ENCODE results near the gene SLC45A3.

SLC45A3 gene

DNA sequence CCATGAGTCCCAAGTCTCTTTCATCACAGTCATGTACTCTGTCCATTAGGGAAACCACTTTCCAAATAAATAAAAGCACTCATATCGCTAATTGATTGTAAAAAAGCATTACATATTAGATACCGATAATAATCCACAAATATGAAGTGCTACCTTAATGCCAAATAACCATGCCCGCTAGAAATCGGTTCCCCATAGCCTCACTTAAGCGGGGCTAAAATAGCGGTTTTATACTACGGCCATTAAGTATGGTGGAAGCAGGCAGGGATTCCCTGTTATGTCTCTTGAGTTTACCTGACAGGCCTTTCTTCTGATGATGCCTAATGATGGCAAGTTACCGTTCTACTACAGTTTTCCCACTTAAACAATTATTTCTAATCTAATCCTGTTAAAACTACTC lies 52.4 kb downstream of the SLC45A3 start:
- H3K27ac ChIP-seq (ENCODE audit: low read length, poor library complexity, severe bottlenecking), result no peak overlapping the region
- 91% methylated on average over 7 of the region's 8 CpGs for WGBS

DNA sequence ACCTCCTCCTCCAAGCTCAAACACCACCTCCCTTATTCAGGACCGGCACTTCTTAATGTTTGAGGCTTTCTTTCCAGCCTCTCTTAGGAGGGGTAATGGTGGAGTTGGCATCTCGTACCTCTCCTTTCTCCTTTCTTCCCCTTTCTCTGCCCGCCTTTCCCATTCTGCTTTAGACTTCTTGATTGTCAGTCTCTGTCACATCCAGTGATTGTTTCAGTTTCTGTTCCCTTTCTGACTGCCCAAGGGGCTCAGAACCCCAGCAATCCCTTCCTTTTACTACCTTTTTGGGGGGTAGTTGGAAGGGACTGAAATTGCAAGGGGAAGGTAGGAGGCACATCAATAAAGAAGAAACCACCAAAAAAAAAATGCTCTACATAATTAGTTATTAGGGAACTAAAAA lies 54.1 kb downstream of the SLC45A3 start:
- H3K27ac ChIP-seq (ENCODE audit: low read length, poor library complexity, severe bottlenecking), result no peak overlapping the region
- no peak overlapping the region for H3K9ac ChIP-seq (ENCODE audit: low read length)
- no peak overlapping the region for H2AFZ ChIP-seq (ENCODE audit: low read depth, low read length)
- H2BK15ac ChIP-seq (ENCODE audit: low read depth, poor library complexity, severe bottlenecking), result no peak overlapping the region
- H3K23ac ChIP-seq (ENCODE audit: low read length in 2 of 2), result no peak overlapping the region
- H3K4ac ChIP-seq (ENCODE audit: low read depth in 1 of 2, low read length in 2 of 2), result no peak overlapping the region
- no peak overlapping the region for H4K8ac ChIP-seq (ENCODE audit: low read length)
- peak overlapping the region in 1 of 2 experiments; percentile 43 for H3K18ac ChIP-seq (ENCODE audit: low read depth in 1 of 2, low read length in 2 of 2)
- H3K79me1 ChIP-seq (replicated peaks; ENCODE audit: low read length, poor library complexity, severe bottlenecking), result peaks cover 3% of the 10 kb centered on the region
- H2BK5ac ChIP-seq (ENCODE audit: low read depth, low read length, poor library complexity, severe bottlenecking), result no peak overlapping the region
- no peak overlapping the region for H2BK12ac ChIP-seq (ENCODE audit: low read length in 2 of 2)
- H3K4me1 ChIP-seq (ENCODE audit: control insufficient read depth, insufficient read depth, low read depth, low read length), result peaks cover 5% of the 10 kb centered on the region
- H2BK120ac ChIP-seq (ENCODE audit: low read depth, low read length), result no peak overlapping the region
- no peaks in the 10 kb centered on the region for H3K9me3 ChIP-seq (ENCODE audit: control insufficient read depth, low read length)
- H3K4me2 ChIP-seq (ENCODE audit: low read length, poor library complexity, severe bottlenecking), result no peak overlapping the region
- H3K14ac ChIP-seq (ENCODE audit: low read length in 2 of 2), result no peak overlapping the region
- WGBS, result 97% methylated on average over 2 of the region's 3 CpGs
- DNase-seq, result no peak
- peak overlapping the region; percentile 61 for H4K91ac ChIP-seq (ENCODE audit: low read length)
- H2AK5ac ChIP-seq (ENCODE audit: low read length, severe bottlenecking), result no peak overlapping the region
- peaks cover 10 to 16% of the 10 kb centered on the region in 2 experiments for H3K36me3 ChIP-seq (ENCODE audit: control insufficient read depth in 1 of 2, insufficient read depth in 2 of 2, low read depth in 1 of 2, low read length in 2 of 2)
- H3K27me3 ChIP-seq (ENCODE audit: control insufficient read depth in 1 of 2, insufficient read depth in 1 of 2, low read length in 2 of 2), result no peaks in the 10 kb centered on the region
- H3K4me3 ChIP-seq (ENCODE audit: insufficient read depth in 1 of 2, low read depth in 1 of 2, low read length in 2 of 2), result no peak overlapping the region

More for the DNA sequence above, 52.4 kb downstream of the SLC45A3 start:
- Histone ChIP-seq H3K4ac (ENCODE audit: low read depth in 1 of 2, low read length in 2 of 2) (no peak overlapping the region), H2BK120ac (ENCODE audit: low read depth, low read length) (no peak overlapping the region), H2AK5ac (ENCODE audit: low read length, severe bottlenecking) (no peak overlapping the region), H3K4me3 (ENCODE audit: insufficient read depth in 1 of 2, low read depth in 1 of 2, low read length in 2 of 2) (no peak overlapping the region), H2BK12ac (ENCODE audit: low read length in 2 of 2) (no peak overlapping the region), H3K9ac (ENCODE audit: low read length) (no peak overlapping the region), H3K14ac (ENCODE audit: low read length in 2 of 2) (no peak overlapping the region), H4K91ac (ENCODE audit: low read length) (no peak overlapping the region), H3K23ac (ENCODE audit: low read length in 2 of 2) (no peak overlapping the region), H3K36me3 (ENCODE audit: control insufficient read depth in 1 of 2, insufficient read depth in 2 of 2, low read depth in 1 of 2, low read length in 2 of 2) (peaks cover 5 to 7% of the 10 kb centered on the region in 2 experiments), H3K27me3 (ENCODE audit: control insufficient read depth in 1 of 2, insufficient read depth in 1 of 2, low read length in 2 of 2) (no peaks in the 10 kb centered on the region), H3K4me2 (ENCODE audit: low read length, poor library complexity, severe bottlenecking) (no peak overlapping the region), H4K8ac (ENCODE audit: low read length) (no peak overlapping the region), H3K18ac (ENCODE audit: low read depth in 1 of 2, low read length in 2 of 2) (no peak overlapping the region), H3K4me1 (ENCODE audit: control insufficient read depth, insufficient read depth, low read depth, low read length) (peaks cover 5% of the 10 kb centered on the region), H3K9me3 (ENCODE audit: control insufficient read depth, low read length) (no peaks in the 10 kb centered on the region), H2BK15ac (ENCODE audit: low read depth, poor library complexity, severe bottlenecking) (no peak overlapping the region), H2BK5ac (ENCODE audit: low read depth, low read length, poor library complexity, severe bottlenecking) (no peak overlapping the region), H3K79me1 (replicated peaks; ENCODE audit: low read length, poor library complexity, severe bottlenecking) (peaks cover 3% of the 10 kb centered on the region), H2AFZ (ENCODE audit: low read depth, low read length) (no peak overlapping the region)
- no peak for DNase-seq

DNA sequence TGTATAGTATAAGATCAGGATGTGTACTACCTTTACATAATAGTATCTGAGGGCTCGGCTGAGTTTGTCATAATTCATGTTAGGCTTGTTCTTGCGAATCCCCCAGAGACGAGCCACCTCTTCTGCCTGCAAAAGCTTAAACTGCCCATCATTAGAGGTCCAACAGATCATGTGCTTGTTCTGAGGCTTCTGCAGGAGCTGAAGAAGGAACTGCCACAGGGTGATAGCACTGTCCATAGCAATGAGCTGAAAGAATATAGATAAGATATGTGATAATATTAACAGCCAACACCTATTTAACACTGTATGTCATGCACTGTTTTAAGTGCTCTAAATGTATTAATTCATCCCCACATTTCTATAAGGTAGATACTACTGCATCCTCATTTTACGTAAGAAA lies 56.7 kb downstream of the SLC45A3 start:
- Histone ChIP-seq H3K4ac (ENCODE audit: low read depth in 1 of 2, low read length in 2 of 2) (no peak overlapping the region), H3K18ac (ENCODE audit: low read depth in 1 of 2, low read length in 2 of 2) (no peak overlapping the region), H3K9ac (ENCODE audit: low read length) (no peak overlapping the region), H3K4me1 (ENCODE audit: control insufficient read depth, insufficient read depth, low read depth, low read length) (no peaks in the 10 kb centered on the region), H2AK5ac (ENCODE audit: low read length, severe bottlenecking) (no peak overlapping the region), H3K9me3 (ENCODE audit: control insufficient read depth, low read length) (no peaks in the 10 kb centered on the region), H3K14ac (ENCODE audit: low read length in 2 of 2) (no peak overlapping the region), H4K91ac (ENCODE audit: low read length) (no peak overlapping the region), H2AFZ (ENCODE audit: low read depth, low read length) (no peak overlapping the region), H2BK120ac (ENCODE audit: low read depth, low read length) (no peak overlapping the region), H2BK5ac (ENCODE audit: low read depth, low read length, poor library complexity, severe bottlenecking) (no peak overlapping the region), H3K23ac (ENCODE audit: low read length in 2 of 2) (no peak overlapping the region), H3K27ac (ENCODE audit: low read length, poor library complexity, severe bottlenecking) (no peak overlapping the region), H3K36me3 (ENCODE audit: control insufficient read depth in 1 of 2, insufficient read depth in 2 of 2, low read depth in 1 of 2, low read length in 2 of 2) (peaks cover 15 to 36% of the 10 kb centered on the region in 2 experiments), H3K27me3 (ENCODE audit: control insufficient read depth in 1 of 2, insufficient read depth in 1 of 2, low read length in 2 of 2) (no peaks in the 10 kb centered on the region), H3K4me3 (ENCODE audit: insufficient read depth in 1 of 2, low read depth in 1 of 2, low read length in 2 of 2) (no peak overlapping the region), H4K8ac (ENCODE audit: low read length) (no peak overlapping the region), H3K79me1 (replicated peaks; ENCODE audit: low read length, poor library complexity, severe bottlenecking) (peaks cover 13% of the 10 kb centered on the region), H2BK15ac (ENCODE audit: low read depth, poor library complexity, severe bottlenecking) (no peak overlapping the region), H2BK12ac (ENCODE audit: low read length in 2 of 2) (no peak overlapping the region), H3K4me2 (ENCODE audit: low read length, poor library complexity, severe bottlenecking) (no peak overlapping the region)
- whole genome bisulfite sequencing, result 93% methylated on average over 4 of the region's 4 CpGs
- no peak for DNase-seq

DNA sequence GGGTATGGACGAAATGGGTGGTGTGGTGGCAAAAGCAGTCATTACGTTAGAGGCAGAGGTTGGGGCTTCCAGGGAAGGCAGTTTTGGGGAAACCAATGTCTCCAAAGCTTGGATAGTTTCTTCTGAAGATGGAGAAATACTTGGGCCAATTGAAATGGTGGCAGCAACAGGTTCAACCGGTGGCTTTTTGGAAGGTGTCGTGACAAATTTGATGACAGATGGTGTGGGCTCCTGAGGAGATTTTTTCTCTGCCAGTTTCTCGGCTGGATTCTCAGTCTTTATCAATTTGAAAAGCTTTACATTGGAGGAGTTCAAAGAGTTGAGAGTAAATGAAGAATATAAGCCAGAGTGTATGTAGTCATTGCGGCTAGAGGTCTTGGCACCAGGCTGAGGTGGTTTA lies 60.0 kb downstream of the SLC45A3 start:
- Histone ChIP-seq H3K9ac (ENCODE audit: low read length) (no peak overlapping the region), H2BK120ac (ENCODE audit: low read depth, low read length) (no peak overlapping the region), H3K4me3 (ENCODE audit: insufficient read depth in 1 of 2, low read depth in 1 of 2, low read length in 2 of 2) (no peak overlapping the region), H2BK5ac (ENCODE audit: low read depth, low read length, poor library complexity, severe bottlenecking) (no peak overlapping the region), H3K14ac (ENCODE audit: low read length in 2 of 2) (no peak overlapping the region), H3K9me3 (ENCODE audit: control insufficient read depth, low read length) (no peaks in the 10 kb centered on the region), H4K91ac (ENCODE audit: low read length) (no peak overlapping the region), H2BK12ac (ENCODE audit: low read length in 2 of 2) (no peak overlapping the region), H2AFZ (ENCODE audit: low read depth, low read length) (no peak overlapping the region), H2AK5ac (ENCODE audit: low read length, severe bottlenecking) (no peak overlapping the region), H2BK15ac (ENCODE audit: low read depth, poor library complexity, severe bottlenecking) (no peak overlapping the region), H3K27ac (ENCODE audit: low read length, poor library complexity, severe bottlenecking) (no peak overlapping the region), H3K23ac (ENCODE audit: low read length in 2 of 2) (no peak overlapping the region), H3K4me2 (ENCODE audit: low read length, poor library complexity, severe bottlenecking) (no peak overlapping the region), H3K4ac (ENCODE audit: low read depth in 1 of 2, low read length in 2 of 2) (no peak overlapping the region), H3K79me1 (replicated peaks; ENCODE audit: low read length, poor library complexity, severe bottlenecking) (peaks cover 20% of the 10 kb centered on the region), H3K18ac (ENCODE audit: low read depth in 1 of 2, low read length in 2 of 2) (no peak overlapping the region), H3K27me3 (ENCODE audit: control insufficient read depth in 1 of 2, insufficient read depth in 1 of 2, low read length in 2 of 2) (no peaks in the 10 kb centered on the region), H4K8ac (ENCODE audit: low read length) (no peak overlapping the region), H3K4me1 (ENCODE audit: control insufficient read depth, insufficient read depth, low read depth, low read length) (no peaks in the 10 kb centered on the region), H3K36me3 (ENCODE audit: control insufficient read depth in 1 of 2, insufficient read depth in 2 of 2, low read depth in 1 of 2, low read length in 2 of 2) (peaks cover 24 to 67% of the 10 kb centered on the region in 2 experiments)
- no peak for DNase-seq
- 88% methylated on average over 6 of the region's 6 CpGs for WGBS
